HCT116 (cell line): ENCODE results near the gene COMMD4. TPM values are rescaled to one million over a fixed set of nuclear protein-coding genes. Genes with fewer than 3 reads are reported as not detected.

Source experiments
- ATAC-seq: fragments of 200-7000 bp; cut with Tn5 transposase; 2 replicates; pipeline ENCODE4 v1.9.1; 2020; ENCODE audit warnings: mild to moderate bottlenecking, moderate library complexity
- BruUV-seq: library from RNA; stranded (reverse); fragments of 400-500 nt; replicated peaks from 2 replicates; lab custom pipeline; 2021; lab: Mats Ljungman, UMichigan
- CTCF ChIA-PET: fragments of 300-600 bp; sonication (Branson Sonifier 250); formaldehyde crosslinking; loops from one replicate; lab custom pipeline; 2021; ENCODE audit warnings: antibody characterized with exemption; lab: Charles Lee
- POLR2A ChIA-PET: fragments of 300-600, 350-600 bp; sonication (Branson Sonifier 250); formaldehyde crosslinking; loops from one replicate; lab custom pipeline; 2021; ENCODE audit warnings: antibody characterized with exemption; lab: Charles Lee
- RAD21 ChIA-PET, 2 experiments: fragments of 300-600 bp; sonication (Branson Sonifier 250); formaldehyde crosslinking; loops; one replicate each; lab custom pipeline; 2023; ENCODE audit warnings: low total read pairs in 2 of 2; ENCODE audit not compliant: uncharacterized antibody in 2 of 2, unreplicated experiment in 2 of 2, low non-redundant PET in 1 of 2; lab: Charles Lee
- DNase-seq: peaks from one replicate; pipeline ENCODE4 v3.0.0-alpha.2; 2010; ENCODE audit warnings: low read depth, low spot score
- H2AFZ ChIP-seq: fragments of 200-600 bp; shearing (Covaris generic), sonication (generic); 2 replicates; pipeline ENCODE4 v1.6.1; 2017; ENCODE audit warnings: low read depth, mixed run types, mixed read lengths, antibody characterized with exemption, low read length; ENCODE audit not compliant: poor library complexity, severe bottlenecking
- H3K27ac ChIP-seq: 2 replicates; pipeline ENCODE4 v1.5.1; 2012; ENCODE audit warnings: low read depth, low read length
- H3K27me3 ChIP-seq: fragments of 200-600 bp; sonication (generic); 2 replicates; pipeline ENCODE4 v1.6.1; 2016; ENCODE audit warnings: mixed run types, low read length, mixed read lengths; ENCODE audit not compliant: insufficient read depth
- H3K36me3 ChIP-seq, 2 experiments: fragments of 200-500 bp in 1 of 2; fragments of 200-600 bp in 1 of 2; sonication (Bioruptor generic) in 1 of 2; sonication (generic) in 1 of 2; 2 replicates each; pipeline versions ENCODE4 v1.5.1 to v1.6.1; 2014 to 2016; ENCODE audit warnings: low read length in 2 of 2, inconsistent platforms in 1 of 2, mixed read lengths in 1 of 2, mixed run types in 1 of 2; ENCODE audit not compliant: insufficient read depth in 2 of 2, control insufficient read depth in 1 of 2
- H3K4me1 ChIP-seq, 2 experiments: fragments of 200-600 bp in 1 of 2; sonication (generic) in 1 of 2; 2 replicates each; pipeline versions ENCODE4 v1.5.1 to v1.6.1; 2012 to 2017; ENCODE audit warnings: low read length in 2 of 2, inconsistent platforms in 1 of 2, mild to moderate bottlenecking in 1 of 2, mixed read lengths in 1 of 2, mixed run types in 1 of 2, moderate library complexity in 1 of 2; ENCODE audit not compliant: insufficient read depth in 2 of 2, control insufficient read depth in 1 of 2
- H3K4me2 ChIP-seq: fragments of 200-600 bp; sonication (generic); 2 replicates; pipeline ENCODE4 v1.6.1; 2017; ENCODE audit warnings: mixed run types, low read length, mixed read lengths
- H3K4me3 ChIP-seq, 2 experiments: fragments of 200-600 bp in 1 of 2; sonication (generic) in 1 of 2; replicated peaks in 1 of 2; 2 replicates each; pipeline ENCODE4 v1.5.1; 2011 to 2016; ENCODE audit warnings: low read length in 2 of 2, control low read depth in 1 of 2, low read depth in 1 of 2, mild to moderate bottlenecking in 1 of 2, mixed read lengths in 1 of 2, mixed run types in 1 of 2
- H3K79me2 ChIP-seq: fragments of 200-600 bp; sonication (generic); 2 replicates; pipeline ENCODE4 v1.6.1; 2017; ENCODE audit warnings: mild to moderate bottlenecking, mixed run types, low read length, moderate library complexity, mixed read lengths; ENCODE audit not compliant: insufficient read depth
- H3K9ac ChIP-seq: fragments of 200-600 bp; sonication (generic); 2 replicates; pipeline ENCODE4 v1.6.1; 2016; ENCODE audit warnings: low read length, mixed read lengths
- H3K9me2 ChIP-seq: fragments of 200-600 bp; sonication (generic), shearing (Covaris generic); 2 replicates; pipeline ENCODE4 v1.6.1; 2017; ENCODE audit warnings: mixed run types, mild to moderate bottlenecking, moderate library complexity; ENCODE audit not compliant: insufficient read depth
- H3K9me3 ChIP-seq, 2 experiments: fragments of 200-500 bp in 1 of 2; fragments of 200-600 bp in 1 of 2; sonication (Bioruptor generic) in 1 of 2; sonication (generic) in 1 of 2; 2 replicates each; pipeline ENCODE4 v1.6.1; 2014 to 2017; ENCODE audit warnings: low read length in 2 of 2, mixed read lengths in 2 of 2, inconsistent platforms in 1 of 2, low read depth in 1 of 2, mild to moderate bottlenecking in 1 of 2, mixed run types in 1 of 2, moderate library complexity in 1 of 2; ENCODE audit not compliant: control insufficient read depth in 1 of 2, insufficient read depth in 1 of 2
- H4K20me1 ChIP-seq: fragments of 200-600 bp; sonication (generic), shearing (Covaris generic); 2 replicates; pipeline ENCODE4 v1.6.1; 2017; ENCODE audit warnings: mixed run types, mild to moderate bottlenecking, moderate library complexity; ENCODE audit not compliant: insufficient read depth
- CBX3 ChIP-seq: IDR thresholded peaks from 2 replicates; pipeline ENCODE4 v1.6.1; 2012; ENCODE audit warnings: low read depth
- EGR1 ChIP-seq: IDR thresholded peaks from 2 replicates; pipeline ENCODE4 v1.6.1; 2012; ENCODE audit warnings: low read depth
- EZH2 ChIP-seq: fragments of 200-600 bp; sonication (generic); IDR thresholded peaks from 2 replicates; pipeline ENCODE4 v1.6.1; 2017; ENCODE audit warnings: antibody characterized with exemption, mixed run types
- EZH2phosphoT487 ChIP-seq: fragments of 200-600 bp; IDR thresholded peaks from 2 replicates; pipeline ENCODE4 v1.6.1; 2018; ENCODE audit warnings: antibody characterized with exemption, borderline replicate concordance
- POLR2A ChIP-seq: IDR thresholded peaks from 2 replicates; pipeline ENCODE4 v1.7.0; 2011; ENCODE audit warnings: borderline replicate concordance; ENCODE audit not compliant: insufficient read depth, insufficient read length; ENCODE audit errors: extremely low read depth
- POLR2AphosphoS5 ChIP-seq: IDR thresholded peaks from 2 replicates; pipeline ENCODE4 v1.6.1; 2011; ENCODE audit warnings: mild to moderate bottlenecking, low read depth, low read length, moderate library complexity
- RAD21 ChIP-seq: IDR thresholded peaks from 2 replicates; pipeline ENCODE4 v1.6.1; 2012; ENCODE audit warnings: low read depth, mild to moderate bottlenecking
- SP1 ChIP-seq: IDR thresholded peaks from 2 replicates; pipeline ENCODE4 v1.6.1; 2012; ENCODE audit warnings: low read depth
- TCF7L2 ChIP-seq: IDR thresholded peaks from 2 replicates; pipeline ENCODE4 v1.7.0; 2011; ENCODE audit warnings: borderline replicate concordance, inconsistent platforms; ENCODE audit not compliant: insufficient read depth, insufficient read length; ENCODE audit errors: extremely low read depth
- YY1 ChIP-seq: IDR thresholded peaks from 2 replicates; pipeline ENCODE4 v1.6.1; 2011; ENCODE audit warnings: low read length, low read depth, moderate library complexity, mild to moderate bottlenecking; ENCODE audit not compliant: insufficient replicate concordance; ENCODE audit errors: extremely low read depth
- ZNF274 ChIP-seq: fragments of 200-500 bp; sonication (Bioruptor generic); IDR thresholded peaks from 2 replicates; pipeline ENCODE4 v1.6.1; 2014; ENCODE audit warnings: mild to moderate bottlenecking, low read depth, low read length, inconsistent platforms
- intact Hi-C: fragments of 100-400 bp; cut with micrococcal nuclease; formaldehyde crosslinking; loops from 2 replicates; pipeline ENCODE4 v1.10.0; 2022
- total RNA-seq: library from RNA; stranded (reverse); gene quantifications from one replicate; pipeline ENCODE4 v1.2.1, GENCODE V29; 2021; ENCODE audit not compliant: unreplicated experiment
- TF ChIP-seq, protein P1 (sequence below): IDR thresholded peaks from 2 replicates; pipeline ENCODE4 v1.6.1; 2012
- TF ChIP-seq, protein P2 (sequence below): IDR thresholded peaks from 2 replicates; pipeline ENCODE4 v1.6.1; 2012
- TF ChIP-seq, protein P3 (sequence below): IDR thresholded peaks from 2 replicates; pipeline ENCODE4 v1.6.1; 2012; ENCODE audit warnings: low read depth
- TF ChIP-seq, protein P4 (sequence below): IDR thresholded peaks from 2 replicates; pipeline ENCODE4 v1.6.1; 2011; ENCODE audit warnings: mild to moderate bottlenecking, low read length, moderate library complexity; ENCODE audit not compliant: insufficient replicate concordance; ENCODE audit errors: extremely low read depth

COMMD4 gene
- total RNA-seq, 1 experiment from 2014 or later = 141 TPM

DNA sequence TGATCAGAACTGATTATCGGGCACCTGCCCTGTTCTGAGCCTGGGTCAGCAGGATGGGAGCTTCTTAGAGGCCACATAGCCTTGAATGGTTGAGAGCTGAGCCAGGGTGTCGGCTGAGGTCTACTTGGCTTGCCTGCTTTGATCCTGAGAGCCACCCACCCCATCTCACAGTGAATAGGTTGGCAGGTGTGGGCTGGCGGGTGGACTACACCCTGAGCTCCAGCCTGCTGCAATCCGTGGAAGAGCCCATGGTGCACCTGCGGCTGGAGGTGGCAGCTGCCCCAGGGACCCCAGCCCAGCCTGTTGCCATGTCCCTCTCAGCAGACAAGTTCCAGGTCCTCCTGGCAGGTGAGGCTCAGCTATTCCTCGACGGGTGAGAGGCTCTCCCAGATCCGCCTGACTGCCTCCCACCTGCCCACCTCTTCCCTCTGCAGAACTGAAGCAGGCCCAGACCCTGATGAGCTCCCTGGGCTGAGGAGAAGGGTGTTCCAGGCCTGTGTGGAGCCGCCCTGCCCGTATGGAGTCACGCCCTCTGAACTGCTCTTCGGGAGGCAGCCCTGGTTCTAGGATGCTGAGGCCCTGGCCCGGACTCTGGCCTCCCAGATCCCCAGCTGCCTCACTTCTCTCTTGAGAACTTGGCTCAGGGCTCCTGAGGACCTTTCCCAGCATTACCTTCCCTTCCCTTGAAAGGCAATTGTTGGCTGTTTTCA lies 3.8 kb downstream of the COMMD4 start:
- Histone ChIP-seq H4K20me1 (no peaks in the 10 kb centered on the region), H3K27ac (no peak overlapping the region), H3K9ac (no peak overlapping the region), H3K4me3 (no peak overlapping the region), H2AFZ (no peak overlapping the region), H3K4me1 (peaks cover 9 to 14% of the 10 kb centered on the region in 2 experiments), H3K9me3 (no peaks in the 10 kb centered on the region), H3K79me2 (peaks cover 13% of the 10 kb centered on the region), H3K9me2 (no peaks in the 10 kb centered on the region), H3K36me3 (no peaks in the 10 kb centered on the region), H3K27me3 (no peaks in the 10 kb centered on the region), H3K4me2 (no peak overlapping the region)
- CTCF ChIA-PET = no interaction called here
- DNase-seq = no peak
- RAD21 ChIA-PET = no interaction called here
- TF ChIP-seq TCF7L2 (no peak), YY1 (no peak), SP1 (no peak), RAD21 (no peak), EZH2phosphoT487 (no peak), EZH2 (no peak), EGR1 (no peak), POLR2AphosphoS5 (no peak), ZNF274 (no peak), CBX3 (no peak), POLR2A (no peak)
- TF ChIP-seq, protein P1, sequence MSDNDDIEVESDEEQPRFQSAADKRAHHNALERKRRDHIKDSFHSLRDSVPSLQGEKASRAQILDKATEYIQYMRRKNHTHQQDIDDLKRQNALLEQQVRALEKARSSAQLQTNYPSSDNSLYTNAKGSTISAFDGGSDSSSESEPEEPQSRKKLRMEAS = no peak
- TF ChIP-seq, protein P2, sequence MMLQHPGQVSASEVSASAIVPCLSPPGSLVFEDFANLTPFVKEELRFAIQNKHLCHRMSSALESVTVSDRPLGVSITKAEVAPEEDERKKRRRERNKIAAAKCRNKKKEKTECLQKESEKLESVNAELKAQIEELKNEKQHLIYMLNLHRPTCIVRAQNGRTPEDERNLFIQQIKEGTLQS = no peak
- TF ChIP-seq, protein P3, sequence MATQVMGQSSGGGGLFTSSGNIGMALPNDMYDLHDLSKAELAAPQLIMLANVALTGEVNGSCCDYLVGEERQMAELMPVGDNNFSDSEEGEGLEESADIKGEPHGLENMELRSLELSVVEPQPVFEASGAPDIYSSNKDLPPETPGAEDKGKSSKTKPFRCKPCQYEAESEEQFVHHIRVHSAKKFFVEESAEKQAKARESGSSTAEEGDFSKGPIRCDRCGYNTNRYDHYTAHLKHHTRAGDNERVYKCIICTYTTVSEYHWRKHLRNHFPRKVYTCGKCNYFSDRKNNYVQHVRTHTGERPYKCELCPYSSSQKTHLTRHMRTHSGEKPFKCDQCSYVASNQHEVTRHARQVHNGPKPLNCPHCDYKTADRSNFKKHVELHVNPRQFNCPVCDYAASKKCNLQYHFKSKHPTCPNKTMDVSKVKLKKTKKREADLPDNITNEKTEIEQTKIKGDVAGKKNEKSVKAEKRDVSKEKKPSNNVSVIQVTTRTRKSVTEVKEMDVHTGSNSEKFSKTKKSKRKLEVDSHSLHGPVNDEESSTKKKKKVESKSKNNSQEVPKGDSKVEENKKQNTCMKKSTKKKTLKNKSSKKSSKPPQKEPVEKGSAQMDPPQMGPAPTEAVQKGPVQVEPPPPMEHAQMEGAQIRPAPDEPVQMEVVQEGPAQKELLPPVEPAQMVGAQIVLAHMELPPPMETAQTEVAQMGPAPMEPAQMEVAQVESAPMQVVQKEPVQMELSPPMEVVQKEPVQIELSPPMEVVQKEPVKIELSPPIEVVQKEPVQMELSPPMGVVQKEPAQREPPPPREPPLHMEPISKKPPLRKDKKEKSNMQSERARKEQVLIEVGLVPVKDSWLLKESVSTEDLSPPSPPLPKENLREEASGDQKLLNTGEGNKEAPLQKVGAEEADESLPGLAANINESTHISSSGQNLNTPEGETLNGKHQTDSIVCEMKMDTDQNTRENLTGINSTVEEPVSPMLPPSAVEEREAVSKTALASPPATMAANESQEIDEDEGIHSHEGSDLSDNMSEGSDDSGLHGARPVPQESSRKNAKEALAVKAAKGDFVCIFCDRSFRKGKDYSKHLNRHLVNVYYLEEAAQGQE = no peak
- TF ChIP-seq, protein P4, sequence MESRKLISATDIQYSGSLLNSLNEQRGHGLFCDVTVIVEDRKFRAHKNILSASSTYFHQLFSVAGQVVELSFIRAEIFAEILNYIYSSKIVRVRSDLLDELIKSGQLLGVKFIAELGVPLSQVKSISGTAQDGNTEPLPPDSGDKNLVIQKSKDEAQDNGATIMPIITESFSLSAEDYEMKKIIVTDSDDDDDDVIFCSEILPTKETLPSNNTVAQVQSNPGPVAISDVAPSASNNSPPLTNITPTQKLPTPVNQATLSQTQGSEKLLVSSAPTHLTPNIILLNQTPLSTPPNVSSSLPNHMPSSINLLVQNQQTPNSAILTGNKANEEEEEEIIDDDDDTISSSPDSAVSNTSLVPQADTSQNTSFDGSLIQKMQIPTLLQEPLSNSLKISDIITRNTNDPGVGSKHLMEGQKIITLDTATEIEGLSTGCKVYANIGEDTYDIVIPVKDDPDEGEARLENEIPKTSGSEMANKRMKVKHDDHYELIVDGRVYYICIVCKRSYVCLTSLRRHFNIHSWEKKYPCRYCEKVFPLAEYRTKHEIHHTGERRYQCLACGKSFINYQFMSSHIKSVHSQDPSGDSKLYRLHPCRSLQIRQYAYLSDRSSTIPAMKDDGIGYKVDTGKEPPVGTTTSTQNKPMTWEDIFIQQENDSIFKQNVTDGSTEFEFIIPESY = no peak
- intact Hi-C loops = no loop called here
- POLR2A ChIA-PET = no interaction called here
- no peak for ATAC-seq
- BruUV-seq = no TSS peak
